HEK293 (cell line): ENCODE data around the gene NMNAT3.

Experiments used
- CTCF ChIA-PET: fragments of 350-600 bp; formaldehyde crosslinking; extraction: SDS; loops from one replicate; lab custom pipeline; 2021; ENCODE audit warnings: antibody characterized with exemption; lab: Yijun Ruan, JAX
- POLR2A ChIA-PET: fragments of 300-600 bp; formaldehyde crosslinking; extraction: SDS; loops from one replicate; lab custom pipeline; 2020; ENCODE audit warnings: antibody characterized with exemption, inconsistent platforms; lab: Yijun Ruan, JAX
- H3K27ac ChIP-seq: fragments of 200-500 bp; sonication (Bioruptor generic); 2 replicates; pipeline ENCODE4 v1.5.1; 2014; ENCODE audit warnings: low read depth, low read length, control low read depth, inconsistent platforms; ENCODE audit errors: extremely low read depth
- H3K36me3 ChIP-seq, 2 experiments: fragments of 200-500 bp in 1 of 2; sonication (Bioruptor generic) in 1 of 2; 1 replicate in 1 of 2; 2 replicates in 1 of 2; pipeline ENCODE4 v1.5.1; 2014 to 2017; ENCODE audit warnings: inconsistent platforms in 2 of 2, low read length in 2 of 2; ENCODE audit not compliant: control insufficient read depth in 2 of 2, insufficient read depth in 1 of 2
- H3K4me1 ChIP-seq: fragments of 200-500 bp; sonication (Bioruptor generic); 2 replicates; pipeline ENCODE4 v1.5.1; 2014; ENCODE audit warnings: mild to moderate bottlenecking, low read length, inconsistent platforms; ENCODE audit not compliant: control insufficient read depth, insufficient read depth
- H3K4me3 ChIP-seq: 2 replicates; pipeline ENCODE4 v1.5.1; 2011; ENCODE audit warnings: low read depth, mild to moderate bottlenecking, control low read depth, low read length, moderate library complexity
- H3K9me3 ChIP-seq: fragments of 200-500 bp; sonication (Bioruptor generic); 2 replicates; pipeline ENCODE4 v1.5.1; 2014; ENCODE audit warnings: low read depth, low read length, inconsistent platforms; ENCODE audit not compliant: control insufficient read depth, insufficient read depth
- KLF1 ChIP-seq: fragments of 450-650 bp; formaldehyde crosslinking; IDR thresholded peaks from 2 replicates; pipeline ENCODE4 v1.5.1; 2016; ENCODE audit warnings: missing biosample characterization, missing genetic modification characterization
- OVOL3 ChIP-seq: fragments of 450-650 bp; formaldehyde crosslinking; IDR thresholded peaks from 2 replicates; pipeline ENCODE4 v1.5.1; 2016; ENCODE audit warnings: missing biosample characterization, missing genetic modification characterization
- PRDM6 ChIP-seq: fragments of 450-650 bp; formaldehyde crosslinking; IDR thresholded peaks from 2 replicates; pipeline ENCODE4 v1.5.1; 2017; ENCODE audit warnings: missing biosample characterization, missing genetic modification characterization
- TCF7L2 ChIP-seq: IDR thresholded peaks from 2 replicates; pipeline ENCODE4 v1.6.1; 2011; ENCODE audit warnings: low read depth, mild to moderate bottlenecking, inconsistent platforms, low read length, moderate library complexity, borderline replicate concordance
- ZBTB10 ChIP-seq: fragments of 450-650 bp; formaldehyde crosslinking; IDR thresholded peaks from 2 replicates; pipeline ENCODE4 v1.5.1; 2016; ENCODE audit warnings: missing biosample characterization, missing genetic modification characterization
- ZBTB26 ChIP-seq: fragments of 450-650 bp; formaldehyde crosslinking; optimal IDR thresholded peaks from 2 replicates; pipeline ENCODE3; 2016; ENCODE audit warnings: missing biosample characterization, mild to moderate bottlenecking, missing genetic modification characterization
- ZBTB8A ChIP-seq: fragments of 450-650 bp; formaldehyde crosslinking; IDR thresholded peaks from 2 replicates; pipeline ENCODE4 v1.5.1; 2016; ENCODE audit warnings: missing biosample characterization, missing genetic modification characterization
- ZFP69B ChIP-seq: fragments of 450-650 bp; formaldehyde crosslinking; IDR thresholded peaks from 2 replicates; pipeline ENCODE4 v1.5.1; 2016; ENCODE audit warnings: missing biosample characterization, missing genetic modification characterization
- ZNF169 ChIP-seq: fragments of 450-650 bp; formaldehyde crosslinking; IDR thresholded peaks from 2 replicates; pipeline ENCODE4 v1.5.1; 2016; ENCODE audit warnings: missing biosample characterization, missing genetic modification characterization
- ZNF202 ChIP-seq: fragments of 450-650 bp; formaldehyde crosslinking; IDR thresholded peaks from 2 replicates; pipeline ENCODE4 v1.5.1; 2016; ENCODE audit warnings: missing biosample characterization, missing genetic modification characterization, borderline replicate concordance
- ZNF223 ChIP-seq: fragments of 450-650 bp; formaldehyde crosslinking; IDR thresholded peaks from 2 replicates; pipeline ENCODE4 v1.5.1; 2016; ENCODE audit warnings: missing biosample characterization, missing genetic modification characterization
- ZNF239 ChIP-seq: fragments of 450-650 bp; formaldehyde crosslinking; IDR thresholded peaks from 2 replicates; pipeline ENCODE4 v1.5.1; 2016; ENCODE audit warnings: missing biosample characterization, missing genetic modification characterization
- ZNF280C ChIP-seq: fragments of 450-650 bp; formaldehyde crosslinking; IDR thresholded peaks from 2 replicates; pipeline ENCODE4 v1.5.1; 2016; ENCODE audit warnings: missing biosample characterization, missing genetic modification characterization
- ZNF324 ChIP-seq: fragments of 450-650 bp; formaldehyde crosslinking; IDR thresholded peaks from 2 replicates; pipeline ENCODE4 v1.5.1; 2016; ENCODE audit warnings: missing biosample characterization, missing genetic modification characterization
- ZNF398 ChIP-seq: fragments of 450-650 bp; formaldehyde crosslinking; IDR thresholded peaks from 2 replicates; pipeline ENCODE4 v1.5.1; 2017; ENCODE audit warnings: missing biosample characterization, missing genetic modification characterization
- ZNF404 ChIP-seq: fragments of 450-650 bp; formaldehyde crosslinking; IDR thresholded peaks from 2 replicates; pipeline ENCODE4 v1.5.1; 2017; ENCODE audit warnings: missing biosample characterization, missing genetic modification characterization
- ZNF654 ChIP-seq: fragments of 450-650 bp; formaldehyde crosslinking; IDR thresholded peaks from 2 replicates; pipeline ENCODE4 v1.5.1; 2016; ENCODE audit warnings: low read depth, missing biosample characterization, missing genetic modification characterization
- ZNF664 ChIP-seq: fragments of 450-650 bp; formaldehyde crosslinking; IDR thresholded peaks from 2 replicates; pipeline ENCODE4 v1.5.1; 2016; ENCODE audit warnings: missing biosample characterization, missing genetic modification characterization
- ZNF747 ChIP-seq: fragments of 450-650 bp; formaldehyde crosslinking; IDR thresholded peaks from 2 replicates; pipeline ENCODE4 v1.5.1; 2016; ENCODE audit warnings: missing biosample characterization, missing genetic modification characterization
- ZNF776 ChIP-seq: fragments of 450-650 bp; formaldehyde crosslinking; IDR thresholded peaks from 2 replicates; pipeline ENCODE4 v1.5.0; 2017; ENCODE audit warnings: missing biosample characterization, missing genetic modification characterization, borderline replicate concordance
- ZNF837 ChIP-seq: fragments of 450-650 bp; formaldehyde crosslinking; IDR thresholded peaks from 2 replicates; pipeline ENCODE4 v1.5.1; 2016; ENCODE audit warnings: missing biosample characterization, missing genetic modification characterization
- ZSCAN16 ChIP-seq: fragments of 450-650 bp; formaldehyde crosslinking; IDR thresholded peaks from 2 replicates; pipeline ENCODE4 v1.5.1; 2016; ENCODE audit warnings: missing biosample characterization, missing genetic modification characterization
- ZSCAN18 ChIP-seq: fragments of 450-650 bp; formaldehyde crosslinking; IDR thresholded peaks from 2 replicates; pipeline ENCODE4 v1.5.1; 2016; ENCODE audit warnings: missing biosample characterization, missing genetic modification characterization
- ZSCAN23 ChIP-seq: fragments of 450-650 bp; formaldehyde crosslinking; IDR thresholded peaks from 2 replicates; pipeline ENCODE4 v1.5.1; 2016; ENCODE audit warnings: missing biosample characterization, missing genetic modification characterization
- ZSCAN4 ChIP-seq: fragments of 450-650 bp; formaldehyde crosslinking; IDR thresholded peaks from 2 replicates; pipeline ENCODE4 v1.5.1; 2017; ENCODE audit warnings: missing biosample characterization, missing genetic modification characterization

NMNAT3 gene

GRCh38 chr3:139642996-139643395, 34.8 kb downstream of the NMNAT3 start (continued):
- no peak for TF ChIP-seq ZNF202 (tag by site-specific recombination)
- TF ChIP-seq ZNF169 (tag by site-specific recombination), result no peak
- TF ChIP-seq ZNF239, result no peak
- TF ChIP-seq ZNF223 (tag by site-specific recombination), result no peak
- no peak for TF ChIP-seq ZNF747 (tag by site-specific recombination)
- TF ChIP-seq ZNF324 (tag by site-specific recombination), result no peak
- no peak for TF ChIP-seq PRDM6 (tag by site-specific recombination)
- TF ChIP-seq OVOL3 (tag by site-specific recombination), result no peak
- TF ChIP-seq ZNF654 (tag by site-specific recombination), result no peak
- TF ChIP-seq ZFP69B (tag by site-specific recombination), result no peak
- TF ChIP-seq ZSCAN23 (tag by site-specific recombination), result no peak
- no peak for TF ChIP-seq ZNF776 (tag by site-specific recombination)
- no peak for TF ChIP-seq ZNF664 (tag by site-specific recombination)

- POLR2A ChIA-PET, result no interaction called here
- Histone ChIP-seq H3K4me3 (no peak overlapping the region), H3K9me3 (no peaks in the 10 kb centered on the region), H3K36me3 (no peaks in the 10 kb centered on the region), H3K27ac (no peak overlapping the region), H3K4me1 (no peaks in the 10 kb centered on the region)
- TF ChIP-seq TCF7L2 (no peak), ZNF398 (no peak), ZSCAN16 (tag by site-specific recombination) (no peak), ZNF223 (tag by site-specific recombination) (no peak), ZSCAN4 (tag by site-specific recombination) (no peak), ZNF837 (no peak), ZSCAN18 (tag by site-specific recombination) (no peak), ZNF404 (tag by site-specific recombination) (no peak), ZNF280C (tag by site-specific recombination) (no peak), ZBTB8A (no peak), KLF1 (tag by site-specific recombination) (no peak), ZBTB26 (tag by site-specific recombination) (no peak), ZBTB10 (tag by site-specific recombination) (no peak)
- CTCF ChIA-PET, result interaction anchor here (1.8 kb wide), 1 partner anchor 11 kb away, joined by 6 read pairs; no protein-coding TSS in a partner anchor
These were observed 37.3 kb downstream of the NMNAT3 start for GRCh38 chr3:139640456-139640855.
